A549 (cell line): ENCODE results near the gene SIK2.

ENCODE experiments used
- CEBPB ChIP-seq, 2 experiments: fragments of >200 bp in 1 of 2; sonication (Bioruptor Twin) in 1 of 2; formaldehyde crosslinking in 1 of 2; IDR thresholded peaks; 2 replicates each; pipeline ENCODE4 v1.6.1; 2012 to 2016
- CHD4 ChIP-seq: fragments of 200-600 bp; sonication (generic); IDR thresholded peaks from 2 replicates; pipeline ENCODE4 v1.6.1; 2016; ENCODE audit warnings: antibody characterized with exemption, mild to moderate bottlenecking, borderline replicate concordance
- CTCF ChIP-seq: fragments of >200 bp; sonication (Bioruptor Twin); formaldehyde crosslinking; IDR thresholded peaks from 3 replicates; pipeline ENCODE4 v1.5.1; 2016
- JUNB ChIP-seq: fragments of >200 bp; sonication (Bioruptor Twin); formaldehyde crosslinking; IDR thresholded peaks from 2 replicates; pipeline ENCODE4 v1.6.1; 2016
- KDM1A ChIP-seq: fragments of 200-600 bp; sonication (generic); IDR thresholded peaks from 2 replicates; pipeline ENCODE4 v1.6.1; 2016; ENCODE audit warnings: low read depth, mild to moderate bottlenecking
- NFE2L2 ChIP-seq: fragments of 150-350 bp; conservative IDR thresholded peaks from 2 replicates; pipeline ENCODE4 v1.6.1; 2014; ENCODE audit warnings: low read length
- PBX3 ChIP-seq: IDR thresholded peaks from 2 replicates; pipeline ENCODE4 v1.6.1; 2012
- POLR2A ChIP-seq: IDR thresholded peaks from 2 replicates; pipeline ENCODE4 v1.6.1; 2012; ENCODE audit warnings: mild to moderate bottlenecking, low read length
- SMC3 ChIP-seq: fragments of >200 bp; sonication (Bioruptor Twin); formaldehyde crosslinking; IDR thresholded peaks from 3 replicates; pipeline ENCODE4 v1.6.1; 2018; ENCODE audit warnings: inconsistent platforms
- TP53 ChIP-seq: fragments of 250-450 bp; sonication (Bioruptor Pico); IDR thresholded peaks from 2 replicates; pipeline ENCODE4 v1.5.0; 2021; ENCODE audit warnings: mild to moderate bottlenecking, moderate library complexity

DNA sequence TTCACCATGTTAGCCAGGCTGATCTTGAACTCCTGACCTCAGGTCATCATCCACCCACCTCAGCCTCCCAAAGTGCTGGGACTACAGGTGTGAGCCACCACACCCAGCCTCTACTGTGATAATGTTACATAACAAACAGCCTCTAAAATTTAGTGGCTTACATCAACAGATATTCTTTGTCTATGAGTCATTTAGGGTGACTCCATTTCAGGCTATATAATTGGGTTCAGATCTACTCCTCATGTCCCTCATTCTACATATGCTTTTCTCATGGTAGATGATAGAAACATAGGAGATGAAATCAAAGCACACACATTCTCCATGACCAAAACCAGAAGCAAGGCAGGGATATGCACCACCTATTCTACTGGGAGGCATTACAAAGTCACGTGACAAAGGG is 72.7 kb downstream of the SIK2 start:
- TF ChIP-seq CEBPB (IDR thresholded peaks at IDR 0.05) (no peak), CTCF (no peak), CHD4 (no peak), NFE2L2 (no peak), KDM1A (no peak), SMC3 (no peak), PBX3 (no peak), POLR2A (no peak), TP53 (CRISPR knock-in tag) (no peak), JUNB (no peak)
